HG03196 (cell line): ENCODE results near the gene MT1X.
"Not testable (repeated sequence)": the region's sequence is repeated elsewhere in the genome, so short reads cannot be mapped to it uniquely, and the experiment has no call there.

Source experiments
- ATAC-seq: cut with Tn5 transposase; IDR thresholded peaks from one replicate; pipeline ENCODE4 v1.9.1; 2021; ENCODE audit not compliant: unreplicated experiment

The MT1X gene

GRCh38 chr16:56708525-56709442 is 26.5 kb downstream of the MT1X start:
- no peak for ATAC-seq

- ATAC-seq: no peak
Observed at GRCh38 chr16:56709443-56710040, 27.3 kb downstream of the MT1X start.

GRCh38 chr16:56710181-56710737 is 28.0 kb downstream of the MT1X start:
- ATAC-seq: no peak

GRCh38 chr16:56711862-56712261 is 29.6 kb downstream of the MT1X start:
- ATAC-seq: no peak

GRCh38 chr16:56713794-56714193 is 31.5 kb downstream of the MT1X start:
- no peak for ATAC-seq

GRCh38 chr16:56715126-56715525 is 32.9 kb downstream of the MT1X start:
- ATAC-seq: no peak

- ATAC-seq: no peak
Observed at GRCh38 chr16:56716761-56717160, 34.5 kb downstream of the MT1X start.

- not testable (repeated sequence) for ATAC-seq
Observed at GRCh38 chr16:56717532-56717931, 35.3 kb downstream of the MT1X start.

GRCh38 chr16:56722200-56722842 is 40.1 kb downstream of the MT1X start:
- no peak for ATAC-seq

- no peak for ATAC-seq
Observed at GRCh38 chr16:56724191-56724590, 41.9 kb downstream of the MT1X start.

GRCh38 chr16:56726283-56726682 is 44.0 kb downstream of the MT1X start:
- ATAC-seq: no peak

- no peak for ATAC-seq
Observed at GRCh38 chr16:56726926-56727325, 44.7 kb downstream of the MT1X start.

- ATAC-seq: no peak
Observed at GRCh38 chr16:56728027-56728426, 45.8 kb downstream of the MT1X start.

GRCh38 chr16:56728980-56729734 is 46.9 kb downstream of the MT1X start:
- ATAC-seq: no peak

GRCh38 chr16:56729735-56730662 is 47.7 kb downstream of the MT1X start, which contains the start of gene NUP93:
Gene NUP93, plus strand, starts transcription at chr16:56730129. Its CDS starts 18,119 bp downstream, at chr16:56748248.
- ATAC-seq: peak; percentile 83

GRCh38 chr16:56732366-56732765 is 50.1 kb downstream of the MT1X start:
- ATAC-seq: no peak

- ATAC-seq: no peak
Observed at GRCh38 chr16:56732832-56733231, 50.6 kb downstream of the MT1X start.
